ENCODE measurements around the gene RBMS3. TPM values are rescaled to one million over a fixed set of nuclear protein-coding genes. Genes with fewer than 3 reads are reported as not detected.
A peak's percentile ranks its signal among the peaks of the same experiment; 100 is the strongest.

The RBMS3 gene
- total RNA-seq, 1 donor from 2014 or later: 23.7 TPM

- no peaks in the 10 kb centered on the region for H3K36me3 ChIP-seq (ENCODE audit: control insufficient read depth, insufficient read depth, low read length)
- no peaks in the 10 kb centered on the region for H3K27me3 ChIP-seq (ENCODE audit: control insufficient read depth, insufficient read depth, low read length)
- no peak for DNase-seq (ENCODE audit: low read depth)
- H3K4me3 ChIP-seq (ENCODE audit: low read depth, low read length): no peak overlapping the region
- TF ChIP-seq CTCF (IDR thresholded peaks at IDR 0.05; ENCODE audit: insufficient read depth, low read length, poor library complexity, severe bottlenecking): no peak
Measured at GRCh38 chr3:29484633-29485032, 203.8 kb downstream of the RBMS3 start.

GRCh38 chr3:29486096-29486495, 205.2 kb downstream of the RBMS3 start:
- H3K4me3 ChIP-seq (ENCODE audit: low read depth, low read length): no peak overlapping the region
- TF ChIP-seq CTCF (IDR thresholded peaks at IDR 0.05; ENCODE audit: insufficient read depth, low read length, poor library complexity, severe bottlenecking): no peak
- DNase-seq (ENCODE audit: low read depth): peak; percentile 89
- H3K36me3 ChIP-seq (ENCODE audit: control insufficient read depth, insufficient read depth, low read length): no peaks in the 10 kb centered on the region
- H3K27me3 ChIP-seq (ENCODE audit: control insufficient read depth, insufficient read depth, low read length): no peaks in the 10 kb centered on the region

GRCh38 chr3:29486917-29487316, 206.0 kb downstream of the RBMS3 start:
- no peak for DNase-seq (ENCODE audit: low read depth)
- no peaks in the 10 kb centered on the region for H3K36me3 ChIP-seq (ENCODE audit: control insufficient read depth, insufficient read depth, low read length)
- H3K27me3 ChIP-seq (ENCODE audit: control insufficient read depth, insufficient read depth, low read length): no peaks in the 10 kb centered on the region
- H3K4me3 ChIP-seq (ENCODE audit: low read depth, low read length): no peak overlapping the region
- TF ChIP-seq CTCF (IDR thresholded peaks at IDR 0.05; ENCODE audit: insufficient read depth, low read length, poor library complexity, severe bottlenecking): no peak

GRCh38 chr3:29488922-29489321, 208.1 kb downstream of the RBMS3 start:
- no peak for TF ChIP-seq CTCF (IDR thresholded peaks at IDR 0.05; ENCODE audit: insufficient read depth, low read length, poor library complexity, severe bottlenecking)
- Histone ChIP-seq H3K4me3 (ENCODE audit: low read depth, low read length) (no peak overlapping the region), H3K27me3 (ENCODE audit: control insufficient read depth, insufficient read depth, low read length) (no peaks in the 10 kb centered on the region), H3K36me3 (ENCODE audit: control insufficient read depth, insufficient read depth, low read length) (no peaks in the 10 kb centered on the region)
- DNase-seq (ENCODE audit: low read depth): no peak

GRCh38 chr3:29493109-29493508, 212.2 kb downstream of the RBMS3 start:
- no peaks in the 10 kb centered on the region for H3K27me3 ChIP-seq (ENCODE audit: control insufficient read depth, insufficient read depth, low read length)
- no peak for DNase-seq (ENCODE audit: low read depth)
- no peaks in the 10 kb centered on the region for H3K36me3 ChIP-seq (ENCODE audit: control insufficient read depth, insufficient read depth, low read length)
- no peak for TF ChIP-seq CTCF (IDR thresholded peaks at IDR 0.05; ENCODE audit: insufficient read depth, low read length, poor library complexity, severe bottlenecking)
- no peak overlapping the region for H3K4me3 ChIP-seq (ENCODE audit: low read depth, low read length)

GRCh38 chr3:29494305-29495036, 213.6 kb downstream of the RBMS3 start:
- no peak for DNase-seq (ENCODE audit: low read depth)
- no peak for TF ChIP-seq CTCF (IDR thresholded peaks at IDR 0.05; ENCODE audit: insufficient read depth, low read length, poor library complexity, severe bottlenecking)
- Histone ChIP-seq H3K27me3 (ENCODE audit: control insufficient read depth, insufficient read depth, low read length) (no peaks in the 10 kb centered on the region), H3K36me3 (ENCODE audit: control insufficient read depth, insufficient read depth, low read length) (no peaks in the 10 kb centered on the region), H3K4me3 (ENCODE audit: low read depth, low read length) (no peak overlapping the region)
